ENCODE measurements around the gene FOSB.
"Not testable (repeated sequence)": the region's sequence is repeated elsewhere in the genome, so short reads cannot be mapped to it uniquely, and the experiment has no call there.

FOSB gene

GRCh38 chr19:45467456-45468158 is at the start of gene FOSB:
FOSB (plus strand) TSS chr19:45467996; CDS start chr19:45468587, 591 bp downstream.
- intact Hi-C loops (cut with DNase I), result no loop called here
- DNase-seq, result peak; percentile 90 to 99 (median 96)

- DNase-seq, result no peak
- intact Hi-C loops (cut with DNase I), result no loop called here
These were observed 49.0 kb upstream of the FOSB start for GRCh38 chr19:45418802-45419201.

DNA sequence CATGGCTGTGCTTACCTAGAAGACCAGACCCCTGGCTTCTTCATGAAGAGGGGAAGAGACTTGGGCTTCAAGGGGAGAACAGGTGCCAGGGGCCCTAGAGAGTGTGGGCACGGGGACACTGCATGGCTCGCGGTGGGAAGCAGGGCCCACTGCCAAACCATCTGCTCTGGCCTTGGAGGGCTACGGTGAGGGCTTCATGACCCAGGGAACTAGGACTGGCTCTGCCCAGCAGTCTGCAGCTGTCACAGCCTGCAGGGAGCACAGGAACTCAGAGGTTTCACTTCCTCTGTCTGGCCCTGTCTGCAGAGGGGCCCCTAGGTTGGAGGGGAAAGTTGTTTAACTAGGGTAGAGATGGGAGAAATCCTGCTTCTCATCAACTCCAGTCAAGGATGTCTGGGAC is 48.4 kb upstream of the FOSB start:
- intact Hi-C loops (cut with DNase I), result no loop called here

GRCh38 chr19:45419895-45420294 is 47.9 kb upstream of the FOSB start:
- no peak for DNase-seq
- intact Hi-C loops (cut with DNase I), result no loop called here

More for the DNA sequence above, 48.4 kb upstream of the FOSB start:
- peak in 31 of 42 donors; percentile 22 to 71 (median 54) for DNase-seq

DNA sequence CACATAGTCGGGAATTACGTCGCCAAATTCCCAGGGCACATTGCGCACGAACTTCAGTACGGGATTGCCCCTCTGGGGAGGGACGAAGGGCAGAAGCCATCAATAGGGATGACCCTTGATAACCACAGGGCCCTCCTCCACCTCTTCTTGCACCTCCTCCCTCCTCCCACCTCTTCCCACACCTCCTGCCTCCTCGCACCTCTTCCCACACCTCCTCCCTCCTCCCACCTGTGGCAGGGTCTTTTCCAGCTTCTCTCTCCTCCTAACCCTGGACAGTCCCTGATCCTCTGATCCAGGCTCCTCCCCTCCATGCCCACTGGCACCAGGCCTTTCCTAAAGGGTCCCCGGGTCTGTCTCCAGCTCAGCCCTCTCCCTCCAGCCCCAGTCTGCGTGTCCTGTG is 47.4 kb upstream of the FOSB start:
- DNase-seq, result no peak
- intact Hi-C loops (cut with DNase I), result no loop called here

DNA sequence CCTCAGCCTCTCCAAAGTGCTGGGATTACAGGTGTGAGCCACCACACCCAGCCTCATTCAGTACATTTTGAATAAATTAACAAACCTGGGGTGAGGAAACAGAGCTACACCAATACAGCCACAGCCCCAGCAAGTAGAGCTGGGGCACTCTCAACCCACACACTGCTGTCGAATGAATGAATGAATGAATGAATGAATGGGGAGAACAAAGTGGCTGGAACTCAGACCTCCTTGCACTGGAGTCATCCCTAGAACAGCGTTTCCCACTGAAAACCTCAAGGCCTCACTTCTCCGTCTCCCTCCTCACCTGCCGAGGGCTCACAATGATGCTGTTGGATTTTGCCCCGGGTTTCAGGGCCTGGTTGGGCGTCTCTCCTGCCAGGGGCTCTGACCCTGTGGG is 46.9 kb upstream of the FOSB start:
- DNase-seq, result no peak
- intact Hi-C loops (cut with DNase I), result no loop called here

- intact Hi-C loops (cut with DNase I), result no loop called here
- no peak for DNase-seq
These were observed 45.8 kb upstream of the FOSB start for GRCh38 chr19:45421947-45422498.

DNA sequence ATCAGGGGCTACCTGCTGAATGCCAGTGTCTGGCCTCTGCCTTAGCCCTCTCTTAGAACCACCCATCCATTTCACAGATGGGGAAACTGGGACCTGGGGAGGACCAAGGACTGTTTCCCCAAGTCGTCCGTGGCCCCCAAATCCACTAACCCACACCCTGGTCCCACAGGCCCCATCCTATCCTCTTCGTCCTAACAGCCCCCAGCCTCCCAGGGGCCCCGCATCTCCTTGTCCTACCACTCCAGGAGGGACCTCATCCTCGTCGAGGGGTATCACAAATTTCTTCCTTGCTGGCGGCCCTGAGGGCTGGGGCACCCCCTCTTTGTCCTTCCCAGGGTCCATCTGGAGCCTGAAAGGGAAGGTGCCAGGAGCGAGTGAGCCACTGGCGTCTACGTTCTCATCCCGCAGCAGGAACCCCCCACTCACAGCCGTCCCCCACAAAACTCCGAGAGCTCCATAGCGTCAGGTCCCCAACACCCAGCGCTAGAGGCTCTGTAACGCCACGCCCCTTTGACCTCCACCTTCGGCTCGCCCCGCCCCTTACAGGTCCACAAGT is 44.7 kb upstream of the FOSB start:
- peak in 3 of 42 donors; percentile 84 to 92 (median 90) for DNase-seq
- intact Hi-C loops (cut with DNase I), result no loop called here

DNA sequence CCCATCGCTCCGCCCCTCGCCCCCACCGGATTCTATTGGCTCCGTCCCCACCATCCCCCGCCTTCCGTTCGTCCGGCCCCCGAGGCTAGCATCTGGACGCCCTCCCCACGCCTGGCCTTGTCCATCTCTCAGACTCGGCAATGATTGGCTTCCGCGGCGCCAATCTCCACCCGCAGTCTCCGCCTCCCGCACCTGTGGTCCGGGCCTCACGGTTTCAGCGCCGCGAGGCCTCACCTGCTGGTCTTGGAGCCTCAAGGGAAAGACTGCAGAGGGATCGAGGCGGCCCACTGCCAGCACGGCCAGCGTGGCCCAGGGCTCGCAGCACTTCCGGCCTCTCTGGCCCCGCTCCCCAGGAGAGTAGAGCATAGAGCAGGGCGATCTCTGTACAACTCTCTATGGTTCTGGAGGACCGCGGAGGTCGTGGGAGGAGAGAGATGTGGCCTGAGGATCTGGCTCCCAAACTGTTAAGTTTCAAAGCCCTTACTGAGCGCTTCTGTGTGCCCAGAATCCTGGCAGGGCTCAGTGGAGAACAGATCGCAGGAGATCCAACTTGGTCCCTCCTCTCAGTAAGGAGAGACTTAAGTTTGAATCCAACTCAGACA is 44.1 kb upstream of the FOSB start, which contains the start of gene ERCC1:
TSS of gene ERCC1 (minus strand) at position 329 of the 602 bp plus-strand sequence. CDS start 543 bp downstream, outside the sequence.
- intact Hi-C loops (cut with DNase I), result no loop called here
- peak; percentile 80 to 96 (median 91) for DNase-seq

DNA sequence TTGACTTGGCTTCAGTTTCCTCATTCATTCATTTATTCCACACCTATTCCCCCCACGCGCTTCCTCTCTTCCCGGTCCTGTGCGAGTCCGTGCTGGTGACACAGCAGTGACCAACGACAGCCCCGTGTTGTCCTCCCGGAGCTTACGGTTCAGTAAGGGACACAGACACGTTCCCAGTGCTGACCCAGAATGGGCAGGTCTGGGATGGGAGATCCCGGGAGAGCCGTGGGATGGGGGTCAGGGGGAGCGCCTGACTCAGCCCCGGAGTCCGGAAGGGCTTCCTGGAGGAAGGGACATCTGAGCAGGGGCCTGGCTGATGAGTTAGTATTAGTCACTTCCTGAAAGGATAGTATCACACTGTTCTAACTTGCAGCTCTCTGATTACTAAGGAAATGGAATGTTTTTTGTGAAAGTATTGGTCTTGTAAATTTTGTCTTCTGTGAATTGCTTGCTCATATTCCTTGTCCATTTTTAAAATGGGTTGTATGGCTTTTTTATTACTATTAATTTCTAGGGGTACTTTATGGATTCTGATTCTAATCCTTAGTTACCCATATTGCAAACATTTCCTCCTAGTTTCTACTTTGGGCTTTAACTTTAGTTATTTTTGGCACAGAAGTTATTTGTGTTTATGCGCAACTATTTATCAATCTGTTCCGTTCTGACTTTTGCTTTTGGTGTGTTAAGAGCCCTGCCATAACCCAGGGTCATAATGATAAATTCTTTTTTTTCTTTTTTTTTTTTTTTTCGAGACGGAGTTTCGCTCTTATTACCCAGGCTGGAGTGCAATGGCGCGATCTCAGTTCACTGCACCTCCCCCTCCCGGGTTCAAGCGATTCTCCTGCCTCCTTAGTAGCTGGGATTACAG is 43.4 kb upstream of the FOSB start:
- peak in 13 of 42 donors; percentile 20 to 69 (median 26) for DNase-seq
- intact Hi-C loops (cut with DNase I), result no loop called here

- intact Hi-C loops (cut with DNase I), result no loop called here
- DNase-seq, result no peak
These were observed 39.2 kb upstream of the FOSB start for GRCh38 chr19:45428384-45429231.

- intact Hi-C loops (cut with DNase I); DNase-seq: not testable (repeated sequence)
These were observed 37.9 kb upstream of the FOSB start for GRCh38 chr19:45429896-45430295.

GRCh38 chr19:45431008-45431407 is 36.8 kb upstream of the FOSB start:
- intact Hi-C loops (cut with DNase I); DNase-seq: not testable (repeated sequence)

DNA sequence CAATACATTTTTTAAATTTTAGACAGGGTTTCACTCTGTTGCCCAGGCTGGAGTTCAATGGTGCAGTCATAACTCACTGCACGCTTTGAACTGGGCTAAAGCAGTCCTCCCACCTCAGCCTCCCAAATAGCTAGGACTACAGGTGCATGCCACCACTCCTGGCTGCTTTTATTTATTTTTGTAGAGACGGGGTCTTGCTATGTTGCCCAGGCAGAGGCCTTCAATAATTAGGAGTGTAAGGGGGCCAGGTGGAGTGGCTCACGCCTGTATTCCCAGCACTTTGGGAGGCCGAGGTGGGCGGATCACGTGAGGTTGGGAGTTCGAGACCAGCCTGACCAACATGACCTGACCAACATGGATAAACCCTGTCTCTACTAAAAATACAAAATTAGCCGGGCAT is 35.3 kb upstream of the FOSB start:
- DNase-seq; intact Hi-C loops (cut with DNase I): not testable (repeated sequence)

GRCh38 chr19:45437328-45437727 is 30.5 kb upstream of the FOSB start:
- DNase-seq, result no peak
- intact Hi-C loops (cut with DNase I), result no loop called here

GRCh38 chr19:45439190-45439568 is 28.6 kb upstream of the FOSB start:
- intact Hi-C loops (cut with DNase I), result loop anchor here (2.0 kb wide), 1 partner anchor 40 kb away; no protein-coding TSS in a partner anchor
- no peak for DNase-seq

- peak; percentile 75 to 96 (median 88) for DNase-seq
- intact Hi-C loops (cut with DNase I), result loop anchor here (2.0 kb wide), 1 partner anchor 39 kb away; no protein-coding TSS in a partner anchor
These were observed 28.1 kb upstream of the FOSB start for GRCh38 chr19:45439569-45440258.

GRCh38 chr19:45440259-45440638 is 27.5 kb upstream of the FOSB start:
- DNase-seq, result no peak
- intact Hi-C loops (cut with DNase I), result no loop called here
